Measurements from ENCODE around the gene DNPH1. TPM values are rescaled to one million over a fixed set of nuclear protein-coding genes. Genes with fewer than 3 reads are reported as not detected.

DNPH1 gene
- total and polyA plus RNA-seq, 10 of the 15 experiments (the other 5 are each of a cell fraction or from before 2014, with no cell fraction given): 7.0 to 136 (median 67.7) TPM

DNA sequence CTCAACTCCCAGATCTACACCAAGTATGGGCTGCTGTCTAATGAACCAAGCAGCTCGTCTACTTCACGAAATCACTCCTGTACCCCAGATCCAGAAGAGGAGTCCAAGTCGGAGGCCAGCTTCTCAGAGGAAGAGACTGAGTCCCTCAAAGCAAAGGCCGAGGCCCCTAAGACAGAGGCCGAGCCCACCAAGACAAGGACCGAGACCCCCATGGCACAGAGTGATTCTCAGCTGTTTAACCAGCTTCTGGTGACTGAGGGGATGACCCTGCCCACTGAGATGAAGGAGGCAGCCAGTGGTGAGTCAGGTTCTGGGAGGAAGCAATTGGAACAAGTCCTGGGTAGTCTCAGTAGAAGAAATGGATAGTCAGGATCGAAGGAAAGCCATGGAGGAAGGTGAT is 41.5 kb downstream of the DNPH1 start:
- FAIRE-seq (no peak), DNase-seq (ENCODE audit: low read depth, low spot score) (no peak), ATAC-seq (no peak)
- Histone ChIP-seq H3K4me3 (no peak overlapping the region), H3K36me3 (ENCODE audit: control insufficient read depth in 2 of 2, insufficient read depth in 2 of 2, low read length in 1 of 2) (peaks cover 0 to 6% of the 10 kb centered on the region in 2 experiments; a peak in 3 of 4 replicates), H3K27ac (ENCODE audit: control insufficient read depth, insufficient read depth) (no peak overlapping the region), H3K79me2 (ENCODE audit: control insufficient read depth, insufficient read depth, low read length) (peaks cover 5% of the 10 kb centered on the region), H3K9me3 (replicated peaks; ENCODE audit: control insufficient read depth, insufficient read depth, low read length) (no peaks in the 10 kb centered on the region; the same call in 2 of the 3 replicates), H3K9ac (ENCODE audit: control insufficient read depth, insufficient read depth, low read length) (no peak overlapping the region), H3K27me3 (replicated peaks in 1 of 2; ENCODE audit: control insufficient read depth in 2 of 2, insufficient read depth in 2 of 2, low read length in 1 of 2) (no peaks in the 10 kb centered on the region), H3K4me2 (ENCODE audit: control insufficient read depth, insufficient read depth) (no peak overlapping the region), H4K20me1 (ENCODE audit: control insufficient read depth, insufficient read depth) (no peaks in the 10 kb centered on the region), H2AFZ (ENCODE audit: control insufficient read depth, low read depth, low read length) (no peak overlapping the region), H3K4me1 (ENCODE audit: control insufficient read depth, insufficient read depth, low read length) (peaks cover 9% of the 10 kb centered on the region)
- SMC1A ChIA-PET (ENCODE audit: uncharacterized antibody, unreplicated experiment): no interaction called here
- in situ Hi-C loops (cut with MboI) (no loop called here), intact Hi-C loops (cut with micrococcal nuclease; ENCODE audit: unreplicated experiment) (no loop called here)
- CTCF ChIA-PET: no interaction called here
- no TSS peak for BruUV-seq (replicated peaks)
- TF ChIP-seq WRNIP1 (IDR thresholded peaks at IDR 0.05; ENCODE audit: borderline replicate concordance, low read depth, low read length): no peak
- no peak for TF ChIP-seq POU2F2 (IDR thresholded peaks at IDR 0.05; ENCODE audit: borderline replicate concordance, low read depth, low read length)
- TF ChIP-seq JUND (IDR thresholded peaks at IDR 0.05; ENCODE audit: low read depth, low read length): no peak
- TF ChIP-seq SIX5 (IDR thresholded peaks at IDR 0.05; ENCODE audit: low read depth, low read length, severe bottlenecking): no peak
- TF ChIP-seq IKZF2 (IDR thresholded peaks at IDR 0.05): no peak
- RAD21 ChIA-PET (ENCODE audit: unreplicated experiment): no interaction called here
- POLR2A ChIA-PET: no interaction called here
- 91% methylated on average over 7 of the region's 7 CpGs for WGBS (ENCODE audit: insufficient coverage, insufficient replicate concordance, low lambda C conversion rate, missing lambda C conversion rate)

DNA sequence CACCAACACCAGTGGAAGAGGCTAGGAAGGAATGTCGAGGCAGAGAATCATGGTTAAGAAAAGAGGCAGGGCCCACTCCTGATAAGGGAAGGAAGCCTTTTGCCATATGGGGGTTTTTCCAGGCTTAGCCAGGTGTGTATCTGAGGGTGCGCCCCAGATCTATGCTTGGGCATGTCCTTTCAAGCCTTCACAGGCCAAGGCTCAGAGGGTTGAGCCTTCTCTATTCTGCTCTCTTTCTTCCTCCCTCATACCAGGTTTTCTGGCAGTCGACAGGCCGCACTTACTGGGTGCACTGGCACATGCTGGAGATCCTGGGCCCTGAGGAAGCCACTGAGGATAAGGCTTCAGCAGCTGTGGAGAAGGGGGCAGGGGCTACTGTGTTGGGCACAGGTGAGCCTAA is 42.6 kb downstream of the DNPH1 start:
- no peak overlapping the region for H3K9ac ChIP-seq (ENCODE audit: control insufficient read depth, insufficient read depth, low read length)
- in situ Hi-C loops (cut with MboI): no loop called here
- WGBS (ENCODE audit: insufficient coverage, insufficient replicate concordance, low lambda C conversion rate, missing lambda C conversion rate): 92% methylated on average over 4 of the region's 4 CpGs
- intact Hi-C loops (cut with micrococcal nuclease; ENCODE audit: unreplicated experiment): no loop called here
- H3K4me1 ChIP-seq (ENCODE audit: control insufficient read depth, insufficient read depth, low read length): peaks cover 10% of the 10 kb centered on the region
- RAD21 ChIA-PET (ENCODE audit: unreplicated experiment): no interaction called here
- H3K79me2 ChIP-seq (ENCODE audit: control insufficient read depth, insufficient read depth, low read length): peaks cover 11% of the 10 kb centered on the region
- FAIRE-seq: no peak
- H3K4me2 ChIP-seq (ENCODE audit: control insufficient read depth, insufficient read depth): no peak overlapping the region
- CTCF ChIA-PET: no interaction called here
- POLR2A ChIA-PET: interaction anchor here (0.5 kb wide), 1 partner anchor 69 kb away, joined by 4 read pairs; no protein-coding TSS in a partner anchor
- no peak overlapping the region for H3K4me3 ChIP-seq
- H3K27ac ChIP-seq (ENCODE audit: control insufficient read depth, insufficient read depth): peak overlapping the region; percentile 14; the same call in 1 of the 2 replicates
- no peaks in the 10 kb centered on the region for H4K20me1 ChIP-seq (ENCODE audit: control insufficient read depth, insufficient read depth)
- peaks cover 0 to 6% of the 10 kb centered on the region in 2 experiments; a peak in 3 of 4 replicates for H3K36me3 ChIP-seq (ENCODE audit: control insufficient read depth in 2 of 2, insufficient read depth in 2 of 2, low read length in 1 of 2)
- SMC1A ChIA-PET (ENCODE audit: uncharacterized antibody, unreplicated experiment): interaction anchor here (0.6 kb wide), 1 partner anchor 215 kb away, joined by 3 read pairs; no protein-coding TSS in a partner anchor
- no peaks in the 10 kb centered on the region for H3K27me3 ChIP-seq (replicated peaks in 1 of 2; ENCODE audit: control insufficient read depth in 2 of 2, insufficient read depth in 2 of 2, low read length in 1 of 2)
- BruUV-seq (replicated peaks): no TSS peak
- H2AFZ ChIP-seq (ENCODE audit: control insufficient read depth, low read depth, low read length): no peak overlapping the region
- ATAC-seq: no peak
- no peaks in the 10 kb centered on the region; the same call in 2 of the 3 replicates for H3K9me3 ChIP-seq (replicated peaks; ENCODE audit: control insufficient read depth, insufficient read depth, low read length)
- DNase-seq (ENCODE audit: low read depth, low spot score): no peak
- TF ChIP-seq CREB1 (IDR thresholded peaks at IDR 0.05; ENCODE audit: low read depth) (no peak), ZNF217 (IDR thresholded peaks at IDR 0.05) (no peak), POU2F2 (IDR thresholded peaks at IDR 0.05; ENCODE audit: borderline replicate concordance, low read depth, low read length) (no peak), RAD51 (IDR thresholded peaks at IDR 0.05) (no peak), NR2F1 (conservative IDR thresholded peaks at IDR 0.05) (no peak), SMC3 (IDR thresholded peaks at IDR 0.05; ENCODE audit: borderline replicate concordance, low read length) (no peak)
- TF ChIP-seq, protein P1, sequence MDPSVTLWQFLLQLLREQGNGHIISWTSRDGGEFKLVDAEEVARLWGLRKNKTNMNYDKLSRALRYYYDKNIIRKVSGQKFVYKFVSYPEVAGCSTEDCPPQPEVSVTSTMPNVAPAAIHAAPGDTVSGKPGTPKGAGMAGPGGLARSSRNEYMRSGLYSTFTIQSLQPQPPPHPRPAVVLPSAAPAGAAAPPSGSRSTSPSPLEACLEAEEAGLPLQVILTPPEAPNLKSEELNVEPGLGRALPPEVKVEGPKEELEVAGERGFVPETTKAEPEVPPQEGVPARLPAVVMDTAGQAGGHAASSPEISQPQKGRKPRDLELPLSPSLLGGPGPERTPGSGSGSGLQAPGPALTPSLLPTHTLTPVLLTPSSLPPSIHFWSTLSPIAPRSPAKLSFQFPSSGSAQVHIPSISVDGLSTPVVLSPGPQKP (IDR thresholded peaks at IDR 0.05; ENCODE audit: low read depth, low read length): no peak
- TF ChIP-seq, protein P2, sequence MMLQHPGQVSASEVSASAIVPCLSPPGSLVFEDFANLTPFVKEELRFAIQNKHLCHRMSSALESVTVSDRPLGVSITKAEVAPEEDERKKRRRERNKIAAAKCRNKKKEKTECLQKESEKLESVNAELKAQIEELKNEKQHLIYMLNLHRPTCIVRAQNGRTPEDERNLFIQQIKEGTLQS (IDR thresholded peaks at IDR 0.05; ENCODE audit: borderline replicate concordance, extremely low read depth, low read depth, low read length): no peak
- TF ChIP-seq, protein P3, sequence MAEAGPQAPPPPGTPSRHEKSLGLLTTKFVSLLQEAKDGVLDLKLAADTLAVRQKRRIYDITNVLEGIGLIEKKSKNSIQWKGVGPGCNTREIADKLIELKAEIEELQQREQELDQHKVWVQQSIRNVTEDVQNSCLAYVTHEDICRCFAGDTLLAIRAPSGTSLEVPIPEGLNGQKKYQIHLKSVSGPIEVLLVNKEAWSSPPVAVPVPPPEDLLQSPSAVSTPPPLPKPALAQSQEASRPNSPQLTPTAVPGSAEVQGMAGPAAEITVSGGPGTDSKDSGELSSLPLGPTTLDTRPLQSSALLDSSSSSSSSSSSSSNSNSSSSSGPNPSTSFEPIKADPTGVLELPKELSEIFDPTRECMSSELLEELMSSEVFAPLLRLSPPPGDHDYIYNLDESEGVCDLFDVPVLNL (IDR thresholded peaks at IDR 0.05; ENCODE audit: low read depth, low read length): no peak
